ENCODE results near the gene PLAU.
"Not testable (repeated sequence)": the region's sequence is repeated elsewhere in the genome, so short reads cannot be mapped to it uniquely, and the experiment has no call there.

PLAU gene

DNA sequence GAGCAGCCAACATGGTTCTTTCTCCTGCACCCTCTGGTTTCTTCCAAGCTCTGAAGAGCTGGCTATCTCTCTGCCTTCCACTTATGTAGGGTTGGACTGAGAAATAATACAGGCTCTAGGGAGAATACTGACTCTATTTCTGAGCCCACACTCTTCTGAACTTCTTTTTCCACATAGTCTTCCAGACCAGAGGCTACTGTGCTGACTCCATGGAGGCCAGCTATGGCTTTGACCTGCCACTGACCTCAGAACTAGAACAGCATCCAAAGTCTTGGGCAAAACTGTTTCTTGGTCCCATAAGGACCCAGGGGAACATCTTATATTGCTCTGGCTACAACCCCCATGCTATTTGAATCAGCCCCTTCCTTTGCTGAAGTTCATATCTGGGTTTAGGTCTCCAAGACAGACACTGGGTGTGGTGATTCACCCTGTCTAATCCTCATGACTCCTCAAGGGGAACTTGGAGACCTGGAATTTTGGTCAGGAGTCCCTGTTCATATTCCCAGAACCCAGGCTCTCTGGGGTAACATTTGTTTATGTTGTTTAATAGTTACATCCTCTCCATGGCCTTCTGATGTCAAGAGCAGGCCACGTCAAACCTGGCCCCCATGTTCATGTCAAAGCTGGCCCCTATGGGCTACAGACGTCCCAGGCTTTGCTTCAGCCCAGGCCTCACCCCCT, 12.1 kb upstream of the PLAU start:
- DNase-seq (ENCODE audit: low read depth in 3 of 3) = no peak

DNA sequence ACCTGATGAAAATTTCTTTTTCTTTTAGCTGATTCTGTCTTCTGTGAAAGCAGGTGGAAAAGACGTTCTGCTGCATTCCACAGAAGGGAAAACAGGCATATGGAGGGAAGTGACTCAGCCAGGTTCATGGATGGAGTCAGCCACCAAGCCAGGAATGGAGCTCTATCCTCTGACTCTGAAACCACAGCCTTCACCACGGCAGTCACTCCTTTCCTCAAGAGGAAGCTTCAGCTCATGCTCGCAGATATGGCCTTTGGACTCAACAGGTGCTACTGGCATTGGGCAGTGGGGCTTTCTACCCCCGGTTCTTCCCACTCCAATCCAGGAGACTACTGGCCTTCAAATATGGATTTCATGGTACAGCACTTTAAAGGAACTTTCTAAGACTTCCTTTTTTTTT, 11.5 kb upstream of the PLAU start:
- no peak for DNase-seq (ENCODE audit: low read depth in 3 of 3)

DNA sequence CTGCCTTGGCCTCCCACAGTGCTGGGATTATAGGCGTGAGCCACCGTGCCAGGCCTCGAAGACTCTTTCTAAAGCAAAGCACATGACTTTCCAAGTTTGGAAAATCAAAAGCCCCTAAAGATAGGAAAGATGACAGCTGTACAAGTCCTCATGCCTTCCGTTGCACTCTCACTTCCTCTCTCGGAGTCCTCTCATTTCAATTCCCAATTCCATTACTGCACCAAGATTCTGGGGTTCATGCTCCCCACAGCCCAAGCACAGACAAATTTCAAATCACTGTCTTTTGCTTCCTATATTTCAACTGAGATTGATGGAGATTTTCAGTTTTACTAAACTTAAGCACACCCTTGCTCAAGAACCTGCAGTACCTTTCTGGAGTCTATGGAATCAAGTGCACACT, 10.9 kb upstream of the PLAU start:
- DNase-seq (ENCODE audit: low read depth in 3 of 3) = no peak

DNA sequence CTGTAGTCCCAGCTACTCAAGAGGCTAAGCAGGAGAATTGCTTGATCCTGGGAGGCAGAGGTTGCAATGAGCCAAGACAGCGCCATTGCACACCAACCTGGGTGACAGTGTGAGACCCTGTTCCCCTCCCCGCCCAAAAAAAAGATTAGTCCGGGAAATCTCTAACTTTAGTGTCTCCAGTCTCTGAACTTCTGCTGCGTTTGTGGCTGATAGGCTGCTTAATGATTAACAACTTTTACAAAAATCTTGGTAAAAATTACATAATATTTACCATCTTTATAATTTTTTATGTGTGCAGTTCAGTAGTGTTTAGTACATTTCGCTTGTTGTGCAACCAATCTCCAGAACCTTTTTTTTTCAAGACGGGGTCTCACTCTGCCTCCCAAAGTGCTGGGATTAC, 9.7 kb upstream of the PLAU start:
- no peak for DNase-seq (ENCODE audit: low read depth in 3 of 3)

DNA sequence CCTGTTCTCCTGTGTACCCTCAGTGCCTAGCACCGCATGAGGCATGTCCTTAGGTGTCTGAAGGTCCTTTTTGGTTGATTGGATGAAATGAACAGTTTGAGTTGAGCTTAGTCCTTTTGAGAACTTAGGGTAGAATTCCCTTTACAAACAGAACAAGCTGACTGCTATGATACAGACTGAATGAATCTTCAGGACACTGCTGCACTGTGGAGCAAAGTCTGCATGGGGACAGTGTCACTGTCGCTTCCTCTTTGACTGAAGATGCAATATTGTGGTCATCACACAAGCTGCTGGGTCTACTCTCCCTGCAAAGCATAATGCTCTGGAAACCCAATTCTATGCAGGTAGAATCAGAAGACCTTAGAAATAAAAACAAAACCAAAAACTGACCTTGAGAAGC, 8.6 kb upstream of the PLAU start:
- no peak for DNase-seq (ENCODE audit: low read depth in 3 of 3)

DNA sequence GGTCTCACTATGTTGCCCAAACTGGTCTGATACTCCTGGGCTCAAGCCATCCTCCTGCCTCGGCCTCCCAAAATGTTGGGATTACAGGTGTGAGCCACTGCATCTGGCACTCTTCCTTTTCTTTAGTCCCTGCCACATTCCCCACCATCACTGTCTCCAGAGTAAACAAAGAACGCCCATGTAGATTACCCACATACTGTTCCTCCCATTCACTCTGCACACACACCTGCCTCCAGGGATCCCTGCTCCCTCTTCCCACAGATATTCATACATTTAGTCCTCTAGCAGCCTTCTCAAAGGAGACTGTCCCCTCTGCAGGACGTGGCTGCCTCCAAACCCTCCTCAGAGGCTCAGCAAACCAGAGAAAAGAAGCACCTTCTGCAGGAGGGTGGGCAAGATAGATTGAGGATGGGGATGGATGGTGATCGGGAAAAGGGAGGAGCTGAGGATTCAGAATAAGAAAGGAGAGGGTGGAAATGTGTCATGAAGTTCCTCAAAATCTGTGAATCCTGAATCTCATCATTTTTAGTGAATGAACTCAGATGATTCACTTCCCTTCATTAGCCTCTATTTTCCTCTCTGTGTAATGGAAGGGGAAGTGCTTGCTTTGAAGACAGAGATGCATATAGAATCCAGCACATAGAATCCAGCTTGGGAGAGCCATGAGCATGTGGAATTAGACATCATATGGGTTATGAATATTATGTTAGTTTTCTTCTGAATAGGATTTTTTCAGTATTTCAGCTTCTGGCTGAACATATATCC, 5.5 kb upstream of the PLAU start:
- DNase-seq (ENCODE audit: low read depth in 3 of 3) = no peak

DNA sequence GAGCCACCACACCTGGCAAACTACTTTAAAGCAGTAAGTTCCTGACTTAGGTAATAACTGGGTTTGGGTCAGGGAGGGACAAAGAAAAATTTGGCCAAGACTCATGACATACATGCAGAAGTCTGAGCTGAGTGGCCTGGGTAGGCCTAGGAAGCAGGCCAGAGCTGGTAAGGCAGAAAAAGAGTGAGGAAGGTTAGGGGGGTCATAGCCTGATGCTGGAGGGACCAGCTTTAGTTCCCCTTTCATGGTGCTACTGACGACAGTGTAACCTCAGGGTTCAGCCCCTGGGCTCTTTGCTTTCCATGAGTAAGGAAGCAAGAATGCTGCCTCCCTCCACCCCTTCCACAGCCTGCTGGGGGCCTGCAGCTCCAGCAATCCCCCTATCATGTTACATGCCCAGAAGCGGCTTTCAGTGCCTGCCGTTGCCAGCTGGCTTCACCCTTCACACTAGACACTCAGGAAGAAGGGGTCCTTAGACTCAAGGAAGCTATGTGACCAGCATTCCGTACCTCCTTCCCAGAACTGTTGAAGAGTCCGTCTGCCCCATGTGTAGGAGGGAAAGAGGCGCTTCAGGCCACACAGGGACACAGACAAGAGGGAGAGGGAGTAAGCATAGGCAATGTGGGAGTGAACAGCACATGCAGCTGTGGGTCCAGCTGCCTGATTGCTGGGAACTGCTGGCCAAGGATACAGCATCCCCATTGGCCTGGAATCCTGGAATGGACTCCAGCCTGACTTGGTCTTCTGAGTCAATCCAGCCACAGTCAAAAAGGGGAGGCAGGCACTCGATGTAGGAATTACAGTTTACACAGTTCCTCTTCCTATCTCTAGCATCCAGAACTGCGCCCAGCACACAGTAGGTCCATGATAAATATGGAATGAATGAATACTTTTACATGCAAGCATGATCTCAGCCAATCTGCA, 4.1 kb upstream of the PLAU start:
- DNase-seq (ENCODE audit: low read depth in 3 of 3) = no peak

DNA sequence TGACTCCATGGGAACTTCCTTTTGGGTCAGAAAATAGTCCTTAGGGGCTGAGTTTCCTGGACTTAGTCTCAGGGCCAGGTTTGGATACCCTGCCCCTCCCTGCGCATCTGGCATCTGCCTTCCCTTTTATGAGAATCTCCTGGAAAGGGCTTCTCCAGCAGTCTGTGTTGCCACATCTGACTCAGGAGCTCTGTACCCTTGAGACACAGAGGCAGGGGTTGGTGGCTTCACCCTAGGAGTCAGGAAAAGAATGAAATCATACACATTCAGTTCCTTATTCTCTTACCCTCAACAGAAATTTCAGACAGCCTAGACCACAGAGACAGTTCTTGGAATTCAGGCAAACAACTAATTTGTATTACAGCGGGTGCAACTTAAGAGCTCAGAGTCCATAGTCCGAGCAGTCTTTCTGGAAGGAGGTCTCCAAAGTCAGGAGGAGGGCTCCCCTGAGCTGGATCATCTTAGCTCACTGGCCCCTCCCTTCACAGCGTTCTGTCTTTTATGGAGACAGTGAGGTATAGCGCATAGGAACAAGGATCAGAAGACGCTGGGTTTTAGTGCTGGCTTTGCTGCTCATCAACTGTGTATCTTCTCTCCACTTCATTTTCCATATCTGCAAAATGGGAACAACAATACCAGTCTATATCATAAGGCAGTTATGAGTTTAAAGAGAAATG, 3.0 kb upstream of the PLAU start:
- DNase-seq (ENCODE audit: low read depth in 3 of 3) = no peak

DNA sequence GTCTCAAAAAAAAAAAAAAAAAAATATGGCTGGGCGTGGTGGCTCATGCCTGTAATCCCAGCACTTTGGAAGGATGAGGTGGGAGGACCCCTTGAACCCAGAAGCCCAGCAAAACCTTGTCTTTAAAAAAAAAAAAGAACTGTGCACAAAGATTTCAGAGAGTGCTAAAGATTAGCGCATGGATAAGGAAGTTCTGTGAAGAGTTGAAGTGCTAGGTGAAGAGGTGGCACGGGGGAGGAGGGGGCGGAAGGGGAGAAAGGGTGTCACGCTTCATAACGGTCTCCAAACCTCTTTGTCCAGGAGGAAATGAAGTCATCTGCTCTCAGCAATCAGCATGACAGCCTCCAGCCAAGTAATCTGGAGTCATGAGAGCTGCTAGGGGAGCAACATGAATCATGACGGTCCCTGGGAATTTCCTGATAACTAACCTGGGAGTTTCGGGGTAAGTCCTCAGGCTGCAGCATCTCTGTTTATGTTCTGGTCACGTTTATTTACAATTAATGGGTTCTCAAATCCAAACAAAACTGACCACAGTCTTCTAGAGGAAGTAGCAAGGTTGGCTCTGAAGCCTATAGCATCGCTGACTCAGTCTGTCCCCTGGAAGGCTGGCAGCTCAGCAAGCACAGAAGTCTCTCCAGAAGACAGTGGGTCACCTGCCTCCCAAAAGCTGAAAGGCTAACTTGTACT, 1.9 kb upstream of the PLAU start:
- peak; percentile 34 to 69 (median 67) for DNase-seq (ENCODE audit: low read depth in 3 of 3)

DNA sequence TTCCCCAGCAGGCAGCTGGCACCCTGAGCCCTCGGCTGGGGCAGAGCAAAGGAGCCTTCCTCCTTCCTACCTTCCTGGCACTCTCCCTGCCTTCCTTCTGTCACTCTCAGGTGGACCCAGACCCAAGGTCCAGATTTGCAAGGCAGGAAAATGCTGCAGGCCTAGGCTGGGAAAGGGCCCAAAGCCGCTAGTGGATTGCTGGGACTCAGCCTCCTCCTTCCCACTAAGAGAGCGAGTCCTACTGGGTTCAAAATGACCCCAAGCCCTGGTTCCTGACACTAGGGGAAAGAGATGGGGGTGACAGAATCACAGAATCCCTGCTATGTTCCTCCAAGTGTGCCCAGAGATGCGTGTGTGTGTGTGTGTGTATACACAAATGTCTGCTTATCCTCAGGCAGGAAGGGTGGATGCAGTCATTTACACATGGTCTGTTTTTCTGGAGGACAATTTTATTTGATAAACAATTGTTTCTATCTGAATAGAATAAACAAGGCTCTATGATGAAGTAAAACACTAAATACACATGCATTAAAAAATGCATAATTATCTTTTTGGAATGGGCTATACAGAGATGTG, 1.3 kb upstream of the PLAU start:
- DNase-seq (ENCODE audit: low read depth in 3 of 3) = no peak

DNA sequence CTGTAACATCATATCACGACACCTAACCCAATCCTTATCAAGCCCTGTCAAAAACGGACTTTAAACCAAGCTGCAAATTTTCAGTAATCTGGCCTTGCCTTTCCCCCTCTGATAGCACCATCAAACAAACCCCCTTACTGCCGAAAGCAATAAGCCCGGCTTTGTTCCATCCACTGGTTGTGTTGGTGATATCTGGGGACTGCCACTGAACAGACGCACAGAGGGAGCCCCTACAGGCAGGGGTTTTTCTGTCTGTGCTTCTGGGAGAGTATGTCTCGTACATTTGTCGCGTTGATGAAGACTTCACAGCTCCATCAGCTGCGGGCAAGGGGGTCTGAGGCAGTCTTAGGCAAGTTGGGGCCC, 550 bp upstream of the PLAU start:
- DNase-seq (ENCODE audit: low read depth in 3 of 3) = no peak

DNA sequence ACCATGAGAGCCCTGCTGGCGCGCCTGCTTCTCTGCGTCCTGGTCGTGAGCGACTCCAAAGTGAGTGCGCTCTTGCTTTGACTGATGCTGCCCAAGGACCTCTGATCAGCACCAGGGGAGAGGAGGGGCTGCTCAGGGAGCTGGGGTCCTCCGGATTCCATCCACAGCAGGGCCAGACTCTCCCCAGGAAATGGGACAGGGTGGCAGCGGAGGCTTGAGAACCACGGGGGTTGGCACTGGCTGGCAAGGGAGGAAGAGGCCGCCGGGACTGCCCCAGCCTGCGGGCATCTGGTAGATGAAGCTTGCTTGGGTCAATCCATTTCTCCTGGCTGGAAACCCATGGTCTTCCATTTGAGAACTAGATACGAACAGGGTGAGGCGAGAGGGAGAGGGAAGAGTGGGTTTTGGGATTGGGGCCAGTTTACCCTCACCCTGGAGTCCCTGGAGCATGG, 647 bp downstream of the PLAU start:
- DNase-seq (ENCODE audit: low read depth in 3 of 3) = no peak

DNA sequence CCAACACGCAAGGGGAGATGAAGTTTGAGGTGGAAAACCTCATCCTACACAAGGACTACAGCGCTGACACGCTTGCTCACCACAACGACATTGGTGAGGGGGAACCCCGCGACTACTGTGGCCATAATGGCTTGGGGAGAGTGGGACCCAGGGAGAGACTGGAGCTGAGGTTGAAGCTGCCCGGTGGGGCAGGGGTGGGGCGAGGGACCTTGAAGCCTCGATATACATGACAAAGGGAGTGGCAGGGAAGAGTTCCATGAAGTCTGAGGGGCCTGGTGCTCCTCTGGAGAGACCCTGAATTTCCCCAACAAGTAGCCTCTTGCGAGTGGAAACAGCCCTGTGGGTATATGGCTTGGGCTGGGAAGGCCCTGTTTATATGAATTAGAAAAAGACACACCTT, 3.1 kb downstream of the PLAU start:
- DNase-seq (ENCODE audit: low read depth in 3 of 3) = no peak

DNA sequence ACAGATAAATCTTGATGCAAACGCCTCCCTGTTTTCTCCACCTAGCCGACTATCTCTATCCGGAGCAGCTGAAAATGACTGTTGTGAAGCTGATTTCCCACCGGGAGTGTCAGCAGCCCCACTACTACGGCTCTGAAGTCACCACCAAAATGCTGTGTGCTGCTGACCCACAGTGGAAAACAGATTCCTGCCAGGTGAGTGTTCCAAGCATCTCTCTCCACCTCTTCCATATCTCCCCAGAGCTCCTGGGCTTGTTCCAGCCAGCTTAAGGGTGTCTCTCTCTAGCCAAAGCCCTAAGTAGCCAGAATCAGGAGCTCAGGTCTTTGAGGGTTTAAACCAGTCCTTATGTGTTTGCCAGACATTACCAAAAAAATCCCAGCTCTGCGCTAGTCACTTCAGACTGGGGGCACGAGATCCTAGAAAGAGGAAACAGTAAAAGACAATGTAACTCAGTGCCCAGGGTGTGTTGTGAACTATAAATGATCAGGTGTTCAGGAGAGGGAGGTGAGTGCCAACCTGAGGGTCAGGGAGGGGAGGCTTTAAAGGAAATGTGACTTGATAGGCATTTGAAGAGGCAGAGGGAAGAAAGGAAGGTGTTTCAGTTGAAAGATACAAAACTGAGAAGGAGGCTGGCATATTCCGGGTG, 4.4 kb downstream of the PLAU start:
- DNase-seq (ENCODE audit: low read depth in 3 of 3) = no peak

DNA sequence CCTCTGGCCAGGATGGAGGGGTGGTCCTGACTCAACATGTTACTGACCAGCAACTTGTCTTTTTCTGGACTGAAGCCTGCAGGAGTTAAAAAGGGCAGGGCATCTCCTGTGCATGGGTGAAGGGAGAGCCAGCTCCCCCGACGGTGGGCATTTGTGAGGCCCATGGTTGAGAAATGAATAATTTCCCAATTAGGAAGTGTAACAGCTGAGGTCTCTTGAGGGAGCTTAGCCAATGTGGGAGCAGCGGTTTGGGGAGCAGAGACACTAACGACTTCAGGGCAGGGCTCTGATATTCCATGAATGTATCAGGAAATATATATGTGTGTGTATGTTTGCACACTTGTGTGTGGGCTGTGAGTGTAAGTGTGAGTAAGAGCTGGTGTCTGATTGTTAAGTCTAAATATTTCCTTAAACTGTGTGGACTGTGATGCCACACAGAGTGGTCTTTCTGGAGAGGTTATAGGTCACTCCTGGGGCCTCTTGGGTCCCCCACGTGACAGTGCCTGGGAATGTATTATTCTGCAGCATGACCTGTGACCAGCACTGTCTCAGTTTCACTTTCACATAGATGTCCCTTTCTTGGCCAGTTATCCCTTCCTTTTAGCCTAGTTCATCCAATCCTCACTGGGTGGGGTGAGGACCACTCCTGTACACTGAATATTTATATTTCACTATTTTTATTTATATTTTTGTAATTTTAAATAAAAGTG, 6.0 kb downstream of the PLAU start:
- no peak for DNase-seq (ENCODE audit: low read depth in 3 of 3)

DNA sequence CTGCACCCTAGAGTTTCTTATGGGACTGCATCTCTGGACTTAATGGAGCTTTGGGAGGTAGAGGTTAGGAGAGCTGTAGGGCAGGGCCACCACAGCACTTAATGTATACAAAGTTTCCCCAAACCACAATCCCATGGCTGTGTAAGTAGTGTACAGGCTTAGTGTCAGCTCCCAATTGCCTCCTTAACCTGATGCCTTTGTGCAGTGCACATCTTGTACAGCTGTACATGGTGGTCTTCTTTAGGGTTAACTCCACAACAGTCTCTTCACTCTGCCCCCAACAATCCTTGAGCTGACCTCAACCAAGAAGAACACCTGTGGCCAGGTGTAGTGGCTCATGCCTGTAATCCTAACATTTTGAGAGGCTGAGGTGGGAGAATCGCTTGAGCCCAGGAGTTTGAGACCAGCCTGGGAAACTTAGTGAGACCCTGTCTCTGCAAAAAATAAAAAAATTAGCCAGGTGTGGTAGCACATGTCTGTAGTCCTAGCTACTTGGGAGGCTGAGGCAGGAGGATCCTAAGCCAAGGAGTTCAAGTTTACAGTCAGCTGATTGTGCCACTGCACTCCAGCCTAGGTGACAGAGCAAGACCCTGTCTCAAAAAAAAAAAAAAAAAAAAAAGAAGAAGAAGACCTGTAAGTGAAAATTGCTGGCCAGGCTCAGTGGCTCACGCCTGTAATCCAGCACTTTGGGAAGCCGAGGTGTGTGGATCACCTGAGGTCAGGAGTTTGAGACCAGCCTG, 6.8 kb downstream of the PLAU start:
- DNase-seq (ENCODE audit: low read depth in 3 of 3) = no peak

DNA sequence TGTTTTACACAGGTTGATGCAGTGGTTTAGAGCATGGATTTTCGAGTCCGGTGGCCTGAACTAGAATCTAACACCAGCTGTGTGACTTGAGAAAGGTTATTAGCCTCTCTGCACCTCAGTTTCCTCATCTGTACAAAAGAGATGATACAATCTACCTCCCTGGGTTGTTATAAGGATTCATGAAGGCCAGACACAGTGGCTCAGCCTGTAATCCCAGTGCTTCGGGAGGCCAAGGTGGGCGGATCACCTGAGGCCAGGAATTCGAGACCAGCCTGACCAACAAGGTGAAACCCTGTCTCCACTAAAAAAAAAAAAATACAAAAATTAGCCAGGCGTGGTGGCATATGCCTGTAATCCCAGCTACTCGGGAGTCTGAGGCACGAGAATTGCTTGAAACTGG, 8.5 kb downstream of the PLAU start:
- not testable (repeated sequence) for DNase-seq (ENCODE audit: low read depth in 3 of 3)

DNA sequence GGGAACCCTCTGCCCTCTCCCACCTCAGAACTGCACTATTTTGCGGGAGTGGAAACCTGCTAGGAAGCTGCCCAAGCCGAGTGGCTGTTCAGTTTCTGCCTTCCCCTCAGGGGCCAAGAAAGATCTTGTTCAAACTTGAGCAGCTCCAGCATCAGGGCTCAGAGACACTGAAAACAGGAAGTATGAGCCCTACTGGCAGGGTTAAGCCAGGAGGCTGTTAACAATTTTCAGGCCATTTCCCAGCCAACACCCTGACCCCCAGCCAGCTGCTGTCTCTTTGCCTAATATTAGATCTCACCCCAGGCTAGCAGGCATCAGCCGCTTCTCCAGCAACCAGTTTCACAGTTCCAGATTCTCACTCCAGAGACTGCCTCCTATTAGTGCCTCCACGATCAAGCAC, 9.2 kb downstream of the PLAU start:
- no peak for DNase-seq (ENCODE audit: low read depth in 3 of 3)

Data from stimulated activated CD4-positive, alpha-beta T cell treated with anti-CD3 and anti-CD28 coated beads, TNF-alpha, amount 100 ng/mL, for 4 hours (primary cell).